NCI-H2029 treated with DMSO at 0.1 percent for 48 hours (cell line): ENCODE results near the gene TNIK.
A peak's percentile ranks its signal among the peaks of the same experiment; 100 is the strongest.

Experiments used
- DNase-seq: peaks from one replicate; lab custom pipeline; 2025; lab: John Stamatoyannopoulos, UW

Gene TNIK

GRCh38 chr3:171226794-171227193, 233.4 kb downstream of the TNIK start:
- DNase-seq: no peak

- DNase-seq: no peak
These were observed 234.5 kb downstream of the TNIK start for GRCh38 chr3:171225708-171226107.

GRCh38 chr3:171225165-171225564, 235.0 kb downstream of the TNIK start:
- DNase-seq: no peak

- DNase-seq: no peak
These were observed 236.8 kb downstream of the TNIK start for GRCh38 chr3:171223396-171223795.

GRCh38 chr3:171222995-171223394, 237.2 kb downstream of the TNIK start:
- DNase-seq: no peak

GRCh38 chr3:171221597-171221996, 238.6 kb downstream of the TNIK start:
- DNase-seq: no peak

- DNase-seq: no peak
These were observed 239.1 kb downstream of the TNIK start for GRCh38 chr3:171221104-171221503.

- DNase-seq: no peak
These were observed 240.9 kb downstream of the TNIK start for GRCh38 chr3:171219258-171219657.

- DNase-seq: no peak
These were observed 242.1 kb downstream of the TNIK start for GRCh38 chr3:171218069-171218468.

- DNase-seq: no peak
These were observed 246.3 kb downstream of the TNIK start for GRCh38 chr3:171213907-171214306.

GRCh38 chr3:171213178-171213577, 247.0 kb downstream of the TNIK start:
- no peak for DNase-seq

GRCh38 chr3:171212648-171213047, 247.6 kb downstream of the TNIK start:
- DNase-seq: no peak

GRCh38 chr3:171206283-171206682, 253.9 kb downstream of the TNIK start:
- DNase-seq: no peak

GRCh38 chr3:171204942-171205341, 255.3 kb downstream of the TNIK start:
- no peak for DNase-seq

GRCh38 chr3:171201825-171202224, 258.4 kb downstream of the TNIK start:
- DNase-seq: no peak

- no peak for DNase-seq
These were observed 259.5 kb downstream of the TNIK start for GRCh38 chr3:171200750-171201088.

GRCh38 chr3:171200052-171200749, 260.0 kb downstream of the TNIK start:
- no peak for DNase-seq

GRCh38 chr3:171199473-171199829, 260.8 kb downstream of the TNIK start:
- DNase-seq: no peak

- DNase-seq: no peak
These were observed 261.3 kb downstream of the TNIK start for GRCh38 chr3:171198781-171199472.

GRCh38 chr3:171195686-171196085, 264.5 kb downstream of the TNIK start:
- DNase-seq: no peak

GRCh38 chr3:171194965-171195364, 265.2 kb downstream of the TNIK start:
- DNase-seq: no peak

- DNase-seq: no peak
These were observed 266.5 kb downstream of the TNIK start for GRCh38 chr3:171193693-171194092.

GRCh38 chr3:171192176-171192854, 267.9 kb downstream of the TNIK start:
- DNase-seq: peak; percentile 85
